K562 (cell line): ENCODE measurements around the gene IRF2. TPM values are rescaled to one million over a fixed set of nuclear protein-coding genes. Genes with fewer than 3 reads are reported as not detected.
A peak's percentile ranks its signal among the peaks of the same experiment; 100 is the strongest.

Experiments used
- ATAC-seq: fragments of 200-7000 bp; cut with Tn5 transposase; 3 replicates; pipeline ENCODE4 v1.9.1; 2020; ENCODE audit warnings: moderate library complexity
- BruUV-seq: library from RNA; stranded (reverse); fragments of 400-500 nt; replicated peaks from 2 replicates; lab custom pipeline; 2021; lab: Mats Ljungman, UMichigan
- CTCF ChIA-PET: fragments of 300-600 bp; formaldehyde crosslinking; extraction: SDS; loops from one replicate; lab custom pipeline; 2021; ENCODE audit warnings: low intra/inter-chr PET ratio; lab: Yijun Ruan, JAX
- POLR2A ChIA-PET: fragments of 300-600, 350-650 bp; sonication (Branson Sonifier 250); formaldehyde crosslinking; extraction: SDS; loops from one replicate; lab custom pipeline; 2021; ENCODE audit warnings: antibody characterized with exemption, inconsistent platforms; lab: Yijun Ruan, JAX
- DNase-seq, 4 experiments: peaks; one replicate each; pipeline versions ENCODE4 v3.0.0 to v3.0.0-alpha.2; 2011 to 2018; ENCODE audit warnings: low spot score in 3 of 4, mixed read lengths in 3 of 4; ENCODE audit errors: extremely low read depth in 1 of 4
- FAIRE-seq: peaks from 2 replicates; lab custom pipeline; 2011; peaks lifted over from hg19 to GRCh38; lab: Jason Lieb, UNC
- H2AFZ ChIP-seq: 2 replicates; pipeline ENCODE4 v1.6.0; 2011; ENCODE audit warnings: low read depth, low read length, control low read depth, inconsistent platforms
- H3K27ac ChIP-seq: fragments of 200-600 bp; 3 replicates; pipeline ENCODE4 v1.8.0; 2011; ENCODE audit warnings: low read depth, mild to moderate bottlenecking, control low read depth, inconsistent platforms, low read length, moderate library complexity, mixed read lengths; ENCODE audit errors: extremely low read depth
- H3K27me3 ChIP-seq, 2 experiments: fragments of 300-600 bp in 1 of 2; 2 replicates in 1 of 2; 3 replicates in 1 of 2; pipeline versions ENCODE4 v1.6.0 to v1.8.0; 2011; ENCODE audit warnings: inconsistent platforms in 2 of 2, low read length in 2 of 2, mild to moderate bottlenecking in 1 of 2, mixed read lengths in 1 of 2, moderate library complexity in 1 of 2; ENCODE audit not compliant: control insufficient read depth in 2 of 2, insufficient read depth in 2 of 2
- H3K36me3 ChIP-seq: fragments of 300-600 bp; 3 replicates; pipeline ENCODE4 v1.8.0; 2011; ENCODE audit warnings: mild to moderate bottlenecking, low read length, inconsistent platforms; ENCODE audit not compliant: control insufficient read depth, insufficient read depth
- H3K4me1 ChIP-seq, 2 experiments: fragments of 200-600 bp in 1 of 2; replicated peaks in 1 of 2; 2 replicates in 1 of 2; 3 replicates in 1 of 2; pipeline versions ENCODE4 v1.5.1 to v1.8.0; 2011; ENCODE audit warnings: inconsistent platforms in 2 of 2, low read length in 2 of 2, mild to moderate bottlenecking in 1 of 2, mixed read lengths in 1 of 2, moderate library complexity in 1 of 2; ENCODE audit not compliant: control insufficient read depth in 2 of 2, insufficient read depth in 2 of 2
- H3K4me2 ChIP-seq: 2 replicates; pipeline ENCODE4 v1.6.1; 2011; ENCODE audit warnings: low read length, control low read depth, inconsistent platforms, mixed read lengths; ENCODE audit not compliant: insufficient read depth
- H3K4me3 ChIP-seq: fragments of 200-600 bp; sonication (generic), shearing (Covaris generic); 2 replicates; pipeline ENCODE4 v1.5.1; 2016; ENCODE audit warnings: control low read depth, inconsistent platforms
- H3K79me2 ChIP-seq: fragments of 200-600 bp; 3 replicates; pipeline ENCODE4 v1.8.0; 2011; ENCODE audit warnings: low read length, inconsistent platforms; ENCODE audit not compliant: control insufficient read depth, insufficient read depth
- H3K9ac ChIP-seq, 2 experiments: 2 replicates each; pipeline versions ENCODE4 v1.6.0 to v1.6.1; 2011; ENCODE audit warnings: low read depth in 2 of 2, low read length in 2 of 2, control low read depth in 1 of 2, inconsistent platforms in 1 of 2, mild to moderate bottlenecking in 1 of 2, mixed read lengths in 1 of 2; ENCODE audit not compliant: insufficient read depth in 1 of 2
- H3K9me1 ChIP-seq: one replicate; pipeline ENCODE4 v1.6.0; 2011; ENCODE audit warnings: inconsistent platforms, mild to moderate bottlenecking, low read length, moderate library complexity; ENCODE audit not compliant: control insufficient read depth, insufficient read depth
- H3K9me3 ChIP-seq: replicated peaks from 2 replicates; pipeline ENCODE4 v1.5.1; 2011; ENCODE audit warnings: low read depth, low read length, inconsistent platforms; ENCODE audit not compliant: control insufficient read depth, insufficient read depth
- H4K20me1 ChIP-seq: replicated peaks from 2 replicates; pipeline ENCODE4 v1.6.1; 2011; ENCODE audit warnings: low read length, inconsistent platforms, mixed read lengths; ENCODE audit not compliant: control insufficient read depth, insufficient read depth
- ARNT ChIP-seq, 2 experiments: fragments of 450-650 bp; IDR thresholded peaks; 2 replicates each; pipeline ENCODE4 v1.6.1; 2016; ENCODE audit warnings: mild to moderate bottlenecking in 1 of 2
- BCOR ChIP-seq: fragments of 450-650 bp; IDR thresholded peaks from 2 replicates; pipeline ENCODE4 v1.6.1; 2016
- CCNT2 ChIP-seq: IDR thresholded peaks from 2 replicates; pipeline ENCODE4 v1.6.1; 2011; ENCODE audit warnings: borderline replicate concordance, low read depth, mild to moderate bottlenecking, moderate library complexity, mixed read lengths, low read length; ENCODE audit not compliant: insufficient read length; ENCODE audit errors: extremely low read depth
- MAZ ChIP-seq, 2 experiments: fragments of 450-650 bp in 1 of 2; sonication (generic) in 1 of 2; formaldehyde crosslinking; IDR thresholded peaks in 1 of 2; conservative IDR thresholded peaks in 1 of 2; 2 replicates each; pipeline versions ENCODE4 v1.4.0 to v1.5.0; 2020; ENCODE audit warnings: mild to moderate bottlenecking in 1 of 2, missing genetic modification reagents in 1 of 2
- NFATC3 ChIP-seq: fragments of 450-650 bp; IDR thresholded peaks from 2 replicates; pipeline ENCODE4 v1.6.1; 2017; ENCODE audit warnings: mild to moderate bottlenecking
- RBM22 ChIP-seq: fragments of 200-400 bp; formaldehyde crosslinking; IDR thresholded peaks from 2 replicates; pipeline ENCODE4 v1.6.1; 2018; ENCODE audit warnings: low read length, low read depth; ENCODE audit not compliant: poor library complexity, severe bottlenecking
- RBM25 ChIP-seq: fragments of 200-400 bp; formaldehyde crosslinking; IDR thresholded peaks from 2 replicates; pipeline ENCODE4 v1.6.1; 2018; ENCODE audit warnings: low read length, low read depth, moderate library complexity; ENCODE audit not compliant: severe bottlenecking
- ZFP30 ChIP-seq: fragments of 250-450 bp; sonication (Bioruptor Pico); IDR thresholded peaks from 2 replicates; pipeline ENCODE4 v1.8.0; 2022; ENCODE audit warnings: moderate library complexity, mild to moderate bottlenecking, inconsistent platforms, borderline replicate concordance
- ZNF778 ChIP-seq: fragments of 450-650 bp; formaldehyde crosslinking; IDR thresholded peaks from 2 replicates; pipeline ENCODE4 v1.4.0; 2020; ENCODE audit warnings: mild to moderate bottlenecking, moderate library complexity
- WGBS: fragments of 100-300 bp; shearing (Covaris generic); methylation state at CpG from one replicate; pipeline ENCODE4 v1.1.6; 2016; ENCODE audit warnings: low coverage, mixed read lengths; ENCODE audit not compliant: insufficient coverage; ENCODE audit errors: missing lambda C conversion rate; 5-methylcytosine and 5-hydroxymethylcytosine counted together
- in situ Hi-C: fragments of 300-500 bp; cut with MboI; formaldehyde crosslinking; loops from 4 replicates; pipeline ENCODE4 v1.15.0; 2018; ENCODE audit warnings: inconsistent platforms, mixed read lengths
- intact Hi-C: fragments of 100-400 bp; cut with micrococcal nuclease; formaldehyde crosslinking; loops from 2 replicates; pipeline ENCODE4 v1.14.2; 2022
- polyA plus RNA-seq, 8 experiments: library from polyadenylated mRNA; depleted of rRNA in 4 of 8; stranded (reverse) in 5 of 8; unstranded in 3 of 8; fragments of >200 nt; fragmentation: Nextera tagmentation in 2 of 8; fragmentation: Illumina TruSeq in 1 of 8; extraction: Ambion mirVana in 2 of 8; extraction: Trizol in 1 of 8; gene quantifications; 2 replicates each; pipeline versions ENCODE4 v1.2.1 to v1.2.3, GENCODE V29; 2011 to 2014; ENCODE audit warnings: inconsistent platforms in 1 of 8, missing spikeins in 1 of 8
- total RNA-seq, 7 experiments: library from RNA; depleted of rRNA in 6 of 7; stranded (reverse); fragments of >200 nt in 6 of 7; fragmentation: Illumina TruSeq in 2 of 7; extraction: Trizol in 2 of 7; gene quantifications; 2 replicates each; pipeline versions ENCODE4 v1.2.1 to v1.2.3, GENCODE V29; 2011 to 2021; ENCODE audit warnings: low replicate concordance in 1 of 7

IRF2 gene
- total and polyA plus RNA-seq, 9 of the 15 experiments (the other 6 are each of a cell fraction or from before 2014, with no cell fraction given), result 7.1 to 17.1 (median 11.3) TPM

DNA sequence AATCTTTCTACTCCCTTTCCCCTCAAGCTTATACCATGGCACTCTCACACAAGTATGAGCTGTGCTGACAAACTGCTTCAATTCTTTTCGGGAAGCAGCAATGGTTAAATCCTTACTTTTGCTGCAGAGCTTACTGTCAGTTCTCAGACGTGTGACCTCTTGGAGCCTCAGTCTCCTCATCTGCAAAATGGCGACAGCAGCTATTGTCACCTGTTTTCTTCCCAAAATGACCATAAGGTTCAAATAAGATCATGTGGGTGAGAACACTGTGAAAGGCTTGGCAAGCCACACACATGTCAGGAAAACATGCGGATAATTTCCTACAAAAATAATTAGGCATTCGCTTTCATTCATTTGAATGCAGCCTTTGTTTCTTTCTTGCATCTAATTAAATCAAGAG, 36.8 kb upstream of the IRF2 start:
- TF ChIP-seq MAZ (CRISPR knock-in tag; conservative IDR thresholded peaks at IDR 0.05 in 1 of 2, IDR thresholded peaks at IDR 0.05 in 1 of 2) (no peak), CCNT2 (no peak), RBM22 (no peak), BCOR (peak; percentile 43; the same call in 1 of the 2 replicates), ARNT (IDR thresholded peaks at IDR 0.05) (no peak), ZNF778 (CRISPR knock-in tag) (no peak), NFATC3 (no peak), RBM25 (peak; percentile 57), ZFP30 (CRISPR knock-in tag) (no peak)
- TF ChIP-seq, all 486 proteins: peak for 2
- DNase-seq (no peak), FAIRE-seq (peak; percentile 46), ATAC-seq (no peak)
- H3K9me1 ChIP-seq, result no peaks in the 10 kb centered on the region
- no peaks in the 10 kb centered on the region for H3K9me3 ChIP-seq
- intact Hi-C loops (no loop called here), in situ Hi-C loops (no loop called here)
- H3K27me3 ChIP-seq, result no peaks in the 10 kb centered on the region
- no TSS peak for BruUV-seq
- ChIA-PET POLR2A (no interaction called here), CTCF (no interaction called here)
- H3K4me3 ChIP-seq, result no peak overlapping the region
- no peaks in the 10 kb centered on the region for H3K79me2 ChIP-seq
- WGBS, result 55% methylated on average over 5 of the region's 5 CpGs
- no peak overlapping the region for H2AFZ ChIP-seq
- H3K4me1 ChIP-seq, result peaks cover 0 to 11% of the 10 kb centered on the region in 2 experiments; a peak in 3 of 5 replicates
- H4K20me1 ChIP-seq, result no peaks in the 10 kb centered on the region
- no peak overlapping the region for H3K9ac ChIP-seq
- no peaks in the 10 kb centered on the region for H3K36me3 ChIP-seq
- H3K27ac ChIP-seq, result no peak overlapping the region
- no peak overlapping the region for H3K4me2 ChIP-seq
